ENCODE data around the gene IQCE. TPM values are rescaled to one million over a fixed set of nuclear protein-coding genes. Genes with fewer than 3 reads are reported as not detected.

The IQCE gene
- total RNA-seq, 1 experiment from 2014 or later = 44.8 TPM

- CTCF ChIA-PET = no interaction called here
- intact Hi-C loops (cut with micrococcal nuclease; ENCODE audit: unreplicated experiment) (no loop called here), in situ Hi-C loops (cut with HindIII; ENCODE audit: low pct_unique_long_range_greater_than_20kb, low sequenced_read_pairs) (no loop called here)
- Histone ChIP-seq H3K9me3 (ENCODE audit: control insufficient read depth, insufficient read depth, low read depth, low read length) (no peaks in the 10 kb centered on the region), H3K27me3 (ENCODE audit: control insufficient read depth, insufficient read depth, low read length) (no peaks in the 10 kb centered on the region), H3K36me3 (ENCODE audit: control insufficient read depth, insufficient read depth, low read length) (no peaks in the 10 kb centered on the region; the same call in 1 of the 2 replicates), H3K4me1 (ENCODE audit: control insufficient read depth, insufficient read depth, low read length) (no peaks in the 10 kb centered on the region), H3K4me3 (ENCODE audit: low read depth in 2 of 2, low read length in 2 of 2) (no peak overlapping the region), H3K27ac (ENCODE audit: low read length) (no peak overlapping the region)
- no TSS peak for BruUV-seq (replicated peaks)
- ATAC-seq (peak; percentile 37; the same call in 1 of the 2 replicates), DNase-seq (ENCODE audit: low read depth, low spot score) (no peak)
- POLR2A ChIA-PET = no interaction called here
- TF ChIP-seq CTCF (IDR thresholded peaks at IDR 0.05) (no peak), SIN3A (IDR thresholded peaks at IDR 0.05; ENCODE audit: borderline replicate concordance, insufficient read depth, low read depth, low read length) (no peak), POLR2AphosphoS5 (IDR thresholded peaks at IDR 0.05; ENCODE audit: low read depth, low read length) (no peak), REST (IDR thresholded peaks at IDR 0.05; ENCODE audit: insufficient read depth in 1 of 2, low read depth in 2 of 2, low read length in 1 of 2) (no peak), TCF7L2 (IDR thresholded peaks at IDR 0.05; ENCODE audit: low read depth, low read length) (no peak)
Observed at GRCh38 chr7:2582006-2582735, 23.4 kb downstream of the IQCE start.

GRCh38 chr7:2583798-2584580 lies 25.2 kb downstream of the IQCE start:
- in situ Hi-C loops (cut with HindIII; ENCODE audit: low pct_unique_long_range_greater_than_20kb, low sequenced_read_pairs) = no loop called here
- H3K27ac ChIP-seq (ENCODE audit: low read length) = no peak overlapping the region
- no peaks in the 10 kb centered on the region; the same call in 1 of the 2 replicates for H3K36me3 ChIP-seq (ENCODE audit: control insufficient read depth, insufficient read depth, low read length)
- TF ChIP-seq SIN3A (IDR thresholded peaks at IDR 0.05; ENCODE audit: borderline replicate concordance, insufficient read depth, low read depth, low read length) (no peak), CTCF (IDR thresholded peaks at IDR 0.05) (no peak), TCF7L2 (IDR thresholded peaks at IDR 0.05; ENCODE audit: low read depth, low read length) (no peak), REST (IDR thresholded peaks at IDR 0.05; ENCODE audit: insufficient read depth in 1 of 2, low read depth in 2 of 2, low read length in 1 of 2) (no peak), POLR2AphosphoS5 (IDR thresholded peaks at IDR 0.05; ENCODE audit: low read depth, low read length) (no peak)
- ChIA-PET CTCF (no interaction called here), POLR2A (no interaction called here)
- no peaks in the 10 kb centered on the region for H3K4me1 ChIP-seq (ENCODE audit: control insufficient read depth, insufficient read depth, low read length)
- H3K27me3 ChIP-seq (ENCODE audit: control insufficient read depth, insufficient read depth, low read length) = no peaks in the 10 kb centered on the region
- DNase-seq (ENCODE audit: low read depth, low spot score) = no peak
- intact Hi-C loops (cut with micrococcal nuclease; ENCODE audit: unreplicated experiment) = no loop called here
- no peak overlapping the region for H3K4me3 ChIP-seq (ENCODE audit: low read depth in 2 of 2, low read length in 2 of 2)
- no TSS peak for BruUV-seq (replicated peaks)
- no peak for ATAC-seq
- no peaks in the 10 kb centered on the region for H3K9me3 ChIP-seq (ENCODE audit: control insufficient read depth, insufficient read depth, low read depth, low read length)
